Measurements from ENCODE around the gene SRP54.

Gene SRP54

DNA sequence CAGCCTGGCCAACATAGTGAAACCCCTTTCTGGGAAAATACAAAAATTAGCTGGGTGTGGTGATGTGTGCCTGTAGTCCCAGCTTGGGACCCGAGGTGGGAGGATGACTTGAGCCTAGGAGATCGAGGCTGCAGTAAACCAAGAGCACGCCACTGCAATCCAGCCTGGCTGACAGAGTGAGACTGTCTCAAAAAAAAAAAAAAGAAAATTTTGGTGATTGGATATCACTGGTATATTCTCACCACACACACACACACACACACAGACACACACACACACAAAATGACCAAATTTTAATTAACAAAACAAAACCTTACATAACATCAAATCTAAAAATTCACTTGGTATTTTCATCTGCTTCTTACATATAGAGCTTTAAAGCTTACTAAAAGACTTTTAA lies 59.8 kb downstream of the SRP54 start:
- TF ChIP-seq, protein P1, sequence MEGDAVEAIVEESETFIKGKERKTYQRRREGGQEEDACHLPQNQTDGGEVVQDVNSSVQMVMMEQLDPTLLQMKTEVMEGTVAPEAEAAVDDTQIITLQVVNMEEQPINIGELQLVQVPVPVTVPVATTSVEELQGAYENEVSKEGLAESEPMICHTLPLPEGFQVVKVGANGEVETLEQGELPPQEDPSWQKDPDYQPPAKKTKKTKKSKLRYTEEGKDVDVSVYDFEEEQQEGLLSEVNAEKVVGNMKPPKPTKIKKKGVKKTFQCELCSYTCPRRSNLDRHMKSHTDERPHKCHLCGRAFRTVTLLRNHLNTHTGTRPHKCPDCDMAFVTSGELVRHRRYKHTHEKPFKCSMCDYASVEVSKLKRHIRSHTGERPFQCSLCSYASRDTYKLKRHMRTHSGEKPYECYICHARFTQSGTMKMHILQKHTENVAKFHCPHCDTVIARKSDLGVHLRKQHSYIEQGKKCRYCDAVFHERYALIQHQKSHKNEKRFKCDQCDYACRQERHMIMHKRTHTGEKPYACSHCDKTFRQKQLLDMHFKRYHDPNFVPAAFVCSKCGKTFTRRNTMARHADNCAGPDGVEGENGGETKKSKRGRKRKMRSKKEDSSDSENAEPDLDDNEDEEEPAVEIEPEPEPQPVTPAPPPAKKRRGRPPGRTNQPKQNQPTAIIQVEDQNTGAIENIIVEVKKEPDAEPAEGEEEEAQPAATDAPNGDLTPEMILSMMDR (conservative IDR thresholded peaks at IDR 0.05), result no peak

DNA sequence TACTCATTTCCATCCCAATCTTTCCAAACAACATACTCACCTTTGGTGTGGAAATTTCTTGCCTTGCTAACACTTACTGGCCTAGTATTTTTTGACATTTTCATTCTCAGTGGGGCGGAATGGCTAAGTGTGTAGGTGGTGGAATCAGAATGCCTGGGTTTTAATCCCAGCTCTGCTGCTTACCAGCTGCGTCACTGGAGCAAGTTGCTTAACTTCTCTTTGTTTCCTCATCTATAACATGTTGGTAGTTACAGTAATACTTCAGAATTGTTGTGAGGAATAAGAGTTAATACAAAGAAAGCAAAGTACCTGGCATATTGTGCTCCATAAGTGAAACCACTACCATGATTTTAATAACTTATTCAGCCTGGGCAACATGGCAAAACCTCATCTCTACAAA lies 60.3 kb downstream of the SRP54 start:
- H3K27ac ChIP-seq, result no peak overlapping the region
- TF ChIP-seq, protein P1 (conservative IDR thresholded peaks at IDR 0.05), result no peak

More for the DNA sequence above, 59.8 kb downstream of the SRP54 start:
- H3K27ac ChIP-seq, result no peak overlapping the region

DNA sequence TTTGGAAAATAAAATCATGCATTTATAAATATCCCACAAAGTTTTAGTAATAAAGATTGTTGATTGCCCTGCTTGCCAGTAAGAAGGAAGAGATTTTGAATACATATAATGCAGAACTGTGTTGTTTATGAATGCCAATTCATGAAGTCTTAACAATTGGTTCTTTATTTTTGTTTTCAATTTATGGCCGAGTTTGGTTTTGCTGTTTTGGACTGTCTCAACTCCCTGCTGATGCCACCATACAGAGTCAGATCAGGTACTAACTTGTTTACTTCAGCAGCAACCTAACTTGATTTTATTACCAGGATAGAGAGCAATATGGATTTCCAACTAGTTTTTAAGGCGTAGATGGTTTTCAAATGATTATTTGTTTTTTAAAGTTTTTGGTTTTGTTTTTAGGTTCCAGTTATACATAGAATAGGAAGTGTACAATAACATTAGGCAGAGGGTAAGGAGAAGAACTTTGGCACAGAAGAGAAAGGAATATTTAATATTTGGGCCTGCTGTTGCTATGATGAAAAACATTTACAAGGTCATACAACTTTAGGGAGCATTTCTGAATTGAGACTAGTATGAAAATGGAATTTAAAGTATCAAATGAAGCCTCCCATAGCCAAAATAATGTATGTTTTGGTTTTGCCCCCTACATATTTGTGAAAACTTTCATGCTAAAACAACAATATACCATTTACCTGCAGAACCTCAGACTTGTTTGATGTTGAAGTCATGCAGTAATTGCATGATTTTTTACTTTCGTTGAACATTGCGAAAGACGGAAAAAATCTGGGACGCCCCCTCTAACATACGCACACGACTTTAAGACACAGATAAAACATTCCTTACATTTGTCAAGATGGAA lies 62.4 kb downstream of the SRP54 start:
- H3K27ac ChIP-seq, result peak overlapping the region; percentile 88
- TF ChIP-seq, protein P1 (conservative IDR thresholded peaks at IDR 0.05), result no peak

DNA sequence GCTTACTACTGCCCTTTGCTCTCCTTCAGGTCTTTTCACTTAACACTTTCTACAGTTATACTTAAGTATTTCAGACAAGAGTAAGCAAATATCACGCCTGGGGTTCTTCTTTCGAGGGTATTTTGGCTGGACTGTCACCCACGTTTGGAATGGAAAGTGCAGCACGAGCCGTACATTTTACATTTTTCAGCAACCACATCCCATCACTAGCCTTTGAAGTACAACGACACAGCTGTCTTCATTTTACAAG lies 62.9 kb downstream of the SRP54 start:
- H3K27ac ChIP-seq, result peak overlapping the region; percentile 88
- TF ChIP-seq, protein P1 (conservative IDR thresholded peaks at IDR 0.05), result no peak

DNA sequence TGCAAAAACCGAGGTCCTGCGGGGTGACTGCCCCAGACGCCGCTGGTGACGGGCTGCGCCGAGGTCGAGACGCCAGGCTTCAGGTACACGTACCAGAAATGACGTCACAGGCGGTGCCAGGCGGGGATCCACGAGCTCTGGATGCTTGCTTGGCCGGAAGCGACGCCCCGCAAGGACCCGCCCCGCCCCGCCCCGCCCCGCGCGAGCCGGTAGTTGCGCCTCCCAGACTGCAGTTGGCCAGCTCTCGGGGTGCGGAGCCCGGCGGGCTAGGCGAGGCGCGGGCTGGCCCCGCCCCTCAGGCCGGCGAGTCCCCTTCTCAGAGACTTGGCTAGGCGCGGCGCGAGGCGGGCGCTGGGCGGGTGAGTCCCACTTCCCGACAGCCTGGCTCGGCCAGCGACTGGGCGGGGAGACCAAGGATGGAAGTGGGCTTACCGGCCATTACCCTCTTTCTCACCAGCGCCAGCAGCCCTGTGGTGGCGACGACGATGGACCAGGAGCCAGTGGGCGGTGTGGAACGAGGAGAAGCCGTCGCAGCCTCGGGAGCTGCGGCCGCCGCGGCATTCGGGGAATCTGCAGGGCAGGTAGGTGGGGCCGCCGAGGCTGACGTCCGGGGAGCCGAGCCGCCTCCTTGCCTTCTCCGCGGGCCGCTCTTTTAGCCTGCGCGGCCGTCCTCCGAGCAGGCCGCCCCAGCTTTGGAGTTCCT lies 63.4 kb downstream of the SRP54 start, which contains the start of gene FAM177A1:
Gene FAM177A1, plus strand, starts transcription at position 225 of the 703 bp plus-strand sequence. Its CDS starts 192 bp downstream, at position 417.
- TF ChIP-seq, protein P1 (conservative IDR thresholded peaks at IDR 0.05), result no peak
- peak within 1 kb of the TSS; percentile 88 for H3K27ac ChIP-seq

DNA sequence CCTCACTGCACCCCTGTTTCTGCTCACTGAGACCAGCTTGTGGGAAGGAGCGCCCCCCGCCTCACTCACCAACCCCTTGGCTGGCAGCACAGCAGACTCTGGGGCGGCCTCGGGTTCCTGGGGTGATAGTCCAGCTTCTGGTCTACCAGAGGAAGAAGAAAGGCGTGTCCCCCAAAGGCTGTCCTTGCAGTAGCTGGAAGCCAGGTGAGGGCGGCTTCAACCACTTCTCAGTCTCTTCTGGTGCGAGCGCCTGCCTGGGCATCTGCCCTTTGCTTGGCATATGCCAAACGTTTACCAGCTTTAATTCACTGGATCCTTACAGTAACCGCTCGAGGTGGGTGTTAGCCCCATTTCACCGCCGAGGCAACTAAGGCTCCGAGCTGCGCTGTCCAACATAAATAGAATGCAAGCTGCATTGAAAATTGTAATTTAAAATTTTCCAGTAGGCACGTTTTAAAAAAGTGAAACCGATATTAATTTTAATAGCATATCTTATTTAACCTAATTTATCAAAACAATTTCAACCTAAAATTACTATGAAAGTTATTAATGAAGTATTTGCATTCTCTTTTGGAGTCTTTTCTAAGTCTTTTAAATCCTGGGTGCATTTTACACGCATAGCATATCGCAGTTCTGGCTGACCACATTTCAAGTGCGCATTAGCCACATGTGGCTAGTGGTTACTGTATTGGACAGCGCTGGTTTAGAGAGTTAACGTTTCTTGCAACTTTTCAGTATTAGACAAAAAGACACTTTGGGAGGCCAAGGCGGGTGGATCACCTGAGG lies 64.2 kb downstream of the SRP54 start:
- TF ChIP-seq, protein P1 (conservative IDR thresholded peaks at IDR 0.05), result no peak
- H3K27ac ChIP-seq, result peak overlapping the region; percentile 88

DNA sequence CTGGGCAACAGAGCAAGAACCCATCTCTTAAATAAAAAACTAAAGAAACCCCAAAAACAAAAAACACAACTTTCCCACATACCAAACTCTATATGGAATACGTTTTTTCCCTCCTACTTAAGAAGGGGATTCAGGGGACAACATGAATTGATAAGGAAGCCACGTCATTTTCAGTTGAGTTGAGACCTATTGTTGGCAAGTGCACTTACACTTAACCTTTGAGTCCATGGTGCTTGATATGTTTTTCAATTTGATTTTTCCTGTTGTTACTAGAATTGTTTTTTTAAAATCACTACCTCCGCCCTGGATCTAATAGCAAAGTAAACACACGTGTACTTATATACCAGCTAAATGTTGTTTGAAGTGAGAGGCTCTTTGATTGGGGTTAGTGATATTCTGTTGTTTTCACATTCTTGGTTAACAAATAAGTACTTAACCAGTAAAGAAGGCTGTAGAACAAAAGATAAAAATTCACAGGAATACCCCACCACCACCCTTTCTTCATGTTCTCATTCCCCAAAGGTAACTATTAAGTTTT lies 65.3 kb downstream of the SRP54 start:
- TF ChIP-seq, protein P1 (conservative IDR thresholded peaks at IDR 0.05), result no peak

More for the DNA sequence above, 65.3 kb downstream of the SRP54 start:
- peak overlapping the region; percentile 88 for H3K27ac ChIP-seq
